Hematopoietic multipotent progenitor cell treated with erythropoietin and hydrocortisone succinate and interleukin-3 and kit ligand, for 6 days (in vitro differentiated cells): Measurements from ENCODE around the gene OR4K2.
A peak's percentile ranks its signal among the peaks of the same experiment; 100 is the strongest.
"Not testable (repeated sequence)": the region's sequence is repeated elsewhere in the genome, so short reads cannot be mapped to it uniquely, and the experiment has no call there.

Experiments used
- DNase-seq: peaks from one replicate; pipeline ENCODE4 v3.0.0-alpha.2; 2015

The OR4K2 gene

GRCh38 chr14:19874842-19875241 is at the start of gene OR4K2:
Gene OR4K2, plus strand, starts transcription at chr14:19875142. Its CDS starts 1,126 bp downstream, at chr14:19876268.
- DNase-seq: no peak

GRCh38 chr14:19827626-19828244 is 47.2 kb upstream of the OR4K2 start:
- DNase-seq: not testable (repeated sequence)

GRCh38 chr14:19828314-19828713 is 46.6 kb upstream of the OR4K2 start:
- DNase-seq: no peak

- DNase-seq: not testable (repeated sequence)
These were observed 40.6 kb upstream of the OR4K2 start for GRCh38 chr14:19834203-19834848.

GRCh38 chr14:19838433-19838832 is 36.5 kb upstream of the OR4K2 start:
- no peak for DNase-seq

GRCh38 chr14:19851365-19851764 is 23.6 kb upstream of the OR4K2 start:
- DNase-seq: no peak

GRCh38 chr14:19866061-19866669 is 8.8 kb upstream of the OR4K2 start:
- not testable (repeated sequence) for DNase-seq

GRCh38 chr14:19873178-19873577 is 1.8 kb upstream of the OR4K2 start:
- DNase-seq: no peak

GRCh38 chr14:19878029-19878642 is 3.2 kb downstream of the OR4K2 start:
- DNase-seq: peak; percentile 68

- no peak for DNase-seq
These were observed 20.3 kb downstream of the OR4K2 start for GRCh38 chr14:19895282-19895681.

GRCh38 chr14:19900999-19901398 is 26.1 kb downstream of the OR4K2 start:
- no peak for DNase-seq

- no peak for DNase-seq
These were observed 27.5 kb downstream of the OR4K2 start for GRCh38 chr14:19902409-19902808.

GRCh38 chr14:19906665-19907064 is 31.7 kb downstream of the OR4K2 start:
- DNase-seq: no peak

GRCh38 chr14:19911114-19911513 is 36.2 kb downstream of the OR4K2 start:
- no peak for DNase-seq

- no peak for DNase-seq
These were observed 42.3 kb downstream of the OR4K2 start for GRCh38 chr14:19917243-19917642.

GRCh38 chr14:19917955-19918518 is 43.1 kb downstream of the OR4K2 start:
- no peak for DNase-seq

GRCh38 chr14:19918553-19919264 is 43.8 kb downstream of the OR4K2 start:
- no peak for DNase-seq

- DNase-seq: no peak
These were observed 45.2 kb downstream of the OR4K2 start, which contains the start of gene OR4K5 for GRCh38 chr14:19920021-19920657. Gene OR4K5, plus strand, starts transcription at chr14:19920607. Its CDS starts 0 bp downstream, at chr14:19920607.

- no peak for DNase-seq
These were observed 55.7 kb downstream of the OR4K2 start, which contains the start of gene OR4K1 for GRCh38 chr14:19930617-19931016. Gene OR4K1, plus strand, starts transcription at chr14:19930917. Its CDS starts 4,750 bp downstream, at chr14:19935667.
